ENCODE results near the gene NPR3. TPM values are rescaled to one million over a fixed set of nuclear protein-coding genes. Genes with fewer than 3 reads are reported as not detected.

NPR3 gene
- total RNA-seq = 10 to 100 TPM; 25.7 to 34.3 TPM

GRCh38 chr5:32710550-32711361, at the start of gene NPR3:
Gene NPR3 (plus strand): TSS chr5:32711321. CDS start chr5:32711777, 456 bp downstream.
- Histone ChIP-seq H3K9me3 (no peaks in the 10 kb centered on the region), H3K36me3 (no peaks in the 10 kb centered on the region), H3K4me3 (peak within 1 kb of the TSS; percentile 91), H3K27ac (peak within 1 kb of the TSS; percentile 89), H3K27me3 (replicated peaks; ENCODE audit: insufficient read depth) (no peaks in the 10 kb centered on the region), H3K4me1 (ENCODE audit: control insufficient read depth in 1 of 2, low read depth in 2 of 2) (peaks cover 3 to 20% of the 10 kb centered on the region in 2 donors)
- DNase-seq (ENCODE audit: low spot score) (no peak), ATAC-seq (ENCODE audit: insufficient number of reproducible peaks, low FRiP score, low read depth) (no peak)
- no peak for TF ChIP-seq CTCF (IDR thresholded peaks at IDR 0.05)

- Histone ChIP-seq H3K4me3 (no peak overlapping the region), H3K27me3 (replicated peaks; ENCODE audit: insufficient read depth) (no peaks in the 10 kb centered on the region), H3K36me3 (no peaks in the 10 kb centered on the region), H3K9me3 (peaks cover 6% of the 10 kb centered on the region), H3K4me1 (ENCODE audit: control insufficient read depth in 1 of 2, low read depth in 2 of 2) (no peaks in the 10 kb centered on the region), H3K27ac (no peak overlapping the region)
- no peak for TF ChIP-seq CTCF (IDR thresholded peaks at IDR 0.05)
- ATAC-seq (ENCODE audit: insufficient number of reproducible peaks, low FRiP score, low read depth) = no peak
- DNase-seq (ENCODE audit: low spot score) = no peak
Observed at GRCh38 chr5:32664523-32664922, 46.6 kb upstream of the NPR3 start.

GRCh38 chr5:32668552-32668951, 42.6 kb upstream of the NPR3 start:
- ATAC-seq (ENCODE audit: insufficient number of reproducible peaks, low FRiP score, low read depth) = no peak
- no peak for TF ChIP-seq CTCF (IDR thresholded peaks at IDR 0.05)
- DNase-seq (ENCODE audit: low spot score) = no peak

GRCh38 chr5:32673272-32673671, 37.8 kb upstream of the NPR3 start:
- Histone ChIP-seq H3K36me3 (no peaks in the 10 kb centered on the region), H3K4me3 (no peak overlapping the region), H3K27ac (no peak overlapping the region), H3K4me1 (ENCODE audit: control insufficient read depth in 1 of 2, low read depth in 2 of 2) (peaks cover 3 to 14% of the 10 kb centered on the region in 2 donors), H3K9me3 (peaks cover 8% of the 10 kb centered on the region), H3K27me3 (replicated peaks; ENCODE audit: insufficient read depth) (no peaks in the 10 kb centered on the region)
- ATAC-seq (ENCODE audit: insufficient number of reproducible peaks, low FRiP score, low read depth) = no peak
- DNase-seq (ENCODE audit: low spot score) = no peak
- TF ChIP-seq CTCF (IDR thresholded peaks at IDR 0.05) = no peak

More at GRCh38 chr5:32668552-32668951, 42.6 kb upstream of the NPR3 start:
- Histone ChIP-seq H3K36me3 (no peaks in the 10 kb centered on the region), H3K4me1 (ENCODE audit: control insufficient read depth in 1 of 2, low read depth in 2 of 2) (no peaks in the 10 kb centered on the region), H3K27me3 (replicated peaks; ENCODE audit: insufficient read depth) (no peaks in the 10 kb centered on the region), H3K27ac (no peak overlapping the region), H3K4me3 (no peak overlapping the region), H3K9me3 (peaks cover 14% of the 10 kb centered on the region)

- no peak for DNase-seq (ENCODE audit: low spot score)
- Histone ChIP-seq H3K4me3 (no peak overlapping the region), H3K4me1 (ENCODE audit: control insufficient read depth in 1 of 2, low read depth in 2 of 2) (peaks cover 3 to 14% of the 10 kb centered on the region in 2 donors), H3K27me3 (replicated peaks; ENCODE audit: insufficient read depth) (no peaks in the 10 kb centered on the region), H3K36me3 (no peaks in the 10 kb centered on the region), H3K9me3 (peaks cover 6% of the 10 kb centered on the region), H3K27ac (no peak overlapping the region)
- TF ChIP-seq CTCF (IDR thresholded peaks at IDR 0.05) = no peak
- ATAC-seq (ENCODE audit: insufficient number of reproducible peaks, low FRiP score, low read depth) = no peak
Observed at GRCh38 chr5:32677023-32677422, 34.1 kb upstream of the NPR3 start.

Data from thoracic aorta (tissue), 2 donors.